DND-41 (cell line): ENCODE results near the gene FAM222A.

Source experiments
- EZH2 ChIP-seq: IDR thresholded peaks from 3 replicates; pipeline ENCODE4 v1.6.1; 2012; ENCODE audit warnings: borderline replicate concordance, low read depth, mild to moderate bottlenecking, moderate library complexity, low read length, inconsistent platforms; ENCODE audit not compliant: severe bottlenecking
- TF ChIP-seq, protein P1 (sequence below): IDR thresholded peaks from 2 replicates; pipeline ENCODE4 v1.5.1; 2012; ENCODE audit warnings: borderline replicate concordance, low read length, moderate library complexity, mild to moderate bottlenecking; ENCODE audit not compliant: poor library complexity, severe bottlenecking; ENCODE audit errors: extremely low read depth

DNA sequence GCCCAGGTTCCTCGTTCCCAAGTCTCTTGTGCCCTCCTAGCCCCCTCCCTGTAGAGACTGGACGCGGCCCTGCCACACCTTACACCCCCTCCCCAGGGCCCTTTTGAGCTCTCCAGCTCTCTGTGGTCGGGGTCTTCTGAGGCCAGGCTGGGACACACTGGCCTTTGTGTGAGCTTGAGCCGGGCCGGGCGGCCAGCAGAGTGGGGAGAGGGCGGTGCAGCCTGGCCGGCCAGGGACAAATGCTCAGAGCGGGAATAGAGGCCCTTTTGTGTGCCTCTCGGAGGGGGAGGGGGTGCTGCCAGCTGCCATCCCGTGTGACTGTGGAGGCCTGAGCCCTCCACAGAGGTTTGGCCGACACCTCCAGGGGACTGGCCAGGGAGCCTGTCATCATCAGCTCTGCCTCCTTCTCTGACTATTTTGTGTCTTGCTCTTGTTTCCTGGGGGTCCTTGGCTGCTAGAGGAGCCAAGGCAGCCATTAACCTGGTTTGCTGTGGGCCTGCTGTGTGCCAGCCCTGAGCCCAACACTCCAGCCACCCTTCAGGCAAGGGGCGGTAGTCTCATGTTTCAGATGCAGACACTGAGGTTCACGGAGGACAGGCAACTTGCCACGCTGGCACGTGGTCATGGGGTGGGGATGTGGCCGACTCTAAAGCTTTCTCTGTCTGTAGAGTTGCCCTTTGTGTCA is 13.6 kb downstream of the FAM222A start:
- TF ChIP-seq, protein P1, sequence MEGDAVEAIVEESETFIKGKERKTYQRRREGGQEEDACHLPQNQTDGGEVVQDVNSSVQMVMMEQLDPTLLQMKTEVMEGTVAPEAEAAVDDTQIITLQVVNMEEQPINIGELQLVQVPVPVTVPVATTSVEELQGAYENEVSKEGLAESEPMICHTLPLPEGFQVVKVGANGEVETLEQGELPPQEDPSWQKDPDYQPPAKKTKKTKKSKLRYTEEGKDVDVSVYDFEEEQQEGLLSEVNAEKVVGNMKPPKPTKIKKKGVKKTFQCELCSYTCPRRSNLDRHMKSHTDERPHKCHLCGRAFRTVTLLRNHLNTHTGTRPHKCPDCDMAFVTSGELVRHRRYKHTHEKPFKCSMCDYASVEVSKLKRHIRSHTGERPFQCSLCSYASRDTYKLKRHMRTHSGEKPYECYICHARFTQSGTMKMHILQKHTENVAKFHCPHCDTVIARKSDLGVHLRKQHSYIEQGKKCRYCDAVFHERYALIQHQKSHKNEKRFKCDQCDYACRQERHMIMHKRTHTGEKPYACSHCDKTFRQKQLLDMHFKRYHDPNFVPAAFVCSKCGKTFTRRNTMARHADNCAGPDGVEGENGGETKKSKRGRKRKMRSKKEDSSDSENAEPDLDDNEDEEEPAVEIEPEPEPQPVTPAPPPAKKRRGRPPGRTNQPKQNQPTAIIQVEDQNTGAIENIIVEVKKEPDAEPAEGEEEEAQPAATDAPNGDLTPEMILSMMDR = no peak
- TF ChIP-seq EZH2 = no peak
